WTC11 (cell line): Measurements from ENCODE around the gene SLC15A1. TPM values are rescaled to one million over a fixed set of nuclear protein-coding genes. Genes with fewer than 3 reads are reported as not detected.

ENCODE experiments used
- ATAC-seq: fragments of 200-7000 bp; cut with Tn5 transposase; 2 replicates; pipeline ENCODE4 v1.10.0; 2021; ENCODE audit warnings: mild to moderate bottlenecking, moderate library complexity
- CTCF ChIA-PET: fragments of 300-600 bp; sonication (Branson Sonifier 250); formaldehyde crosslinking; loops from one replicate; lab custom pipeline; 2021; ENCODE audit warnings: antibody characterized with exemption; lab: Charles Lee
- POLR2A ChIA-PET: fragments of 350-600 bp; sonication (Branson Sonifier 250); formaldehyde crosslinking; loops from one replicate; lab custom pipeline; 2021; ENCODE audit warnings: antibody characterized with exemption; lab: Charles Lee
- DNase-seq: peaks from one replicate; pipeline ENCODE4 v3.0.0; 2021; ENCODE audit warnings: low spot score
- H3K27ac Mint-ChIP-seq: 2 replicates; pipeline ENCODE4 v1.8.0; 2021; ENCODE audit warnings: mixed read lengths
- H3K27me3 Mint-ChIP-seq: 2 replicates; pipeline ENCODE4 v1.8.0; 2021; ENCODE audit warnings: low read depth, mild to moderate bottlenecking, moderate library complexity, mixed read lengths
- H3K36me3 Mint-ChIP-seq: 2 replicates; pipeline ENCODE4 v1.8.0; 2021; ENCODE audit warnings: mixed read lengths
- H3K4me1 Mint-ChIP-seq: 2 replicates; pipeline ENCODE4 v1.8.0; 2022; ENCODE audit warnings: mixed read lengths
- H3K4me3 Mint-ChIP-seq: 2 replicates; pipeline ENCODE4 v1.8.0; 2021; ENCODE audit warnings: mild to moderate bottlenecking, moderate library complexity, mixed read lengths
- H3K9me3 Mint-ChIP-seq: 2 replicates; pipeline ENCODE4 v1.8.0; 2021; ENCODE audit warnings: mixed read lengths
- CREB1 ChIP-seq: sonication (generic); formaldehyde crosslinking; IDR thresholded peaks from 2 replicates; pipeline ENCODE4 v1.8.0; 2023; ENCODE audit warnings: mild to moderate bottlenecking, missing genetic modification reagents
- EMX1 ChIP-seq: fragments of 250-450 bp; sonication (Bioruptor Pico); IDR thresholded peaks from 2 replicates; pipeline ENCODE4 v1.8.0; 2021; ENCODE audit warnings: mild to moderate bottlenecking
- FOXJ3 ChIP-seq: sonication (generic); formaldehyde crosslinking; IDR thresholded peaks from 2 replicates; pipeline ENCODE4 v1.9.0; 2021; ENCODE audit warnings: missing genetic modification reagents, mild to moderate bottlenecking, borderline replicate concordance
- JUN ChIP-seq: sonication (generic); formaldehyde crosslinking; IDR thresholded peaks from 2 replicates; pipeline ENCODE4 v1.8.0; 2023; ENCODE audit warnings: mild to moderate bottlenecking, missing genetic modification reagents
- NFATC4 ChIP-seq: fragments of 250-450 bp; sonication (Bioruptor Pico); IDR thresholded peaks from 2 replicates; pipeline ENCODE4 v1.9.0; 2021; ENCODE audit warnings: mild to moderate bottlenecking
- NFE2L1 ChIP-seq: sonication (generic); formaldehyde crosslinking; IDR thresholded peaks from 2 replicates; pipeline ENCODE4 v1.8.1; 2023; ENCODE audit warnings: missing genetic modification reagents
- RELA ChIP-seq: sonication (generic); formaldehyde crosslinking; IDR thresholded peaks from 2 replicates; pipeline ENCODE4 v1.8.1; 2022; ENCODE audit warnings: missing genetic modification reagents, mild to moderate bottlenecking, borderline replicate concordance
- TEAD1 ChIP-seq: sonication (generic); formaldehyde crosslinking; IDR thresholded peaks from 2 replicates; pipeline ENCODE4 v1.8.0; 2022; ENCODE audit warnings: mild to moderate bottlenecking, missing genetic modification reagents
- ZBTB21 ChIP-seq: sonication (generic); formaldehyde crosslinking; IDR thresholded peaks from 2 replicates; pipeline ENCODE4 v1.8.1; 2023; ENCODE audit warnings: mild to moderate bottlenecking, missing genetic modification reagents, borderline replicate concordance
- ZNF232 ChIP-seq: sonication (generic); formaldehyde crosslinking; IDR thresholded peaks from 2 replicates; pipeline ENCODE4 v1.8.0; 2022; ENCODE audit warnings: mild to moderate bottlenecking, missing genetic modification reagents
- ZNF671 ChIP-seq: fragments of 250-450 bp; sonication (Bioruptor Pico); IDR thresholded peaks from 2 replicates; pipeline ENCODE4 v1.8.0; 2021; ENCODE audit warnings: mild to moderate bottlenecking
- total RNA-seq: library from RNA; stranded (reverse); gene quantifications from 3 replicates; pipeline ENCODE4 v1.2.3, GENCODE V29; 2021
- TF ChIP-seq, protein P1 (sequence below): sonication (generic); formaldehyde crosslinking; IDR thresholded peaks from 2 replicates; pipeline ENCODE4 v1.8.1; 2023; ENCODE audit warnings: mild to moderate bottlenecking, missing genetic modification reagents, moderate library complexity
- TF ChIP-seq, protein P2 (sequence below): fragments of 200-600 bp; IDR thresholded peaks from 2 replicates; pipeline ENCODE4 v1.8.0; 2022; ENCODE audit warnings: antibody characterized with exemption
- TF ChIP-seq, protein P3 (sequence below): sonication (generic); formaldehyde crosslinking; IDR thresholded peaks from 2 replicates; pipeline ENCODE4 v1.8.0; 2022; ENCODE audit warnings: mild to moderate bottlenecking, missing genetic modification reagents
- TF ChIP-seq, protein P4 (sequence below): fragments of 250-450 bp; sonication (Bioruptor Pico); IDR thresholded peaks from 2 replicates; pipeline ENCODE4 v1.9.0; 2021; ENCODE audit warnings: mild to moderate bottlenecking, borderline replicate concordance
- TF ChIP-seq, protein P5 (sequence below): fragments of 250-450 bp; sonication (Bioruptor Pico); IDR thresholded peaks from 2 replicates; pipeline ENCODE4 v1.8.0; 2021; ENCODE audit warnings: mild to moderate bottlenecking
- TF ChIP-seq, protein P6 (sequence below): sonication (generic); formaldehyde crosslinking; IDR thresholded peaks from 2 replicates; pipeline ENCODE4 v1.8.1; 2022; ENCODE audit warnings: low read depth, missing genetic modification reagents, borderline replicate concordance
- TF ChIP-seq, protein P7 (sequence below): sonication (generic); formaldehyde crosslinking; IDR thresholded peaks from 2 replicates; pipeline ENCODE4 v1.8.1; 2023; ENCODE audit warnings: mild to moderate bottlenecking, missing genetic modification reagents, borderline replicate concordance
- TF ChIP-seq, protein P8 (sequence below): sonication (generic); formaldehyde crosslinking; IDR thresholded peaks from 2 replicates; pipeline ENCODE4 v1.8.0; 2023; ENCODE audit warnings: missing genetic modification reagents

Gene SLC15A1
- total RNA-seq, 1 experiment from 2014 or later = 2.3 TPM

DNA sequence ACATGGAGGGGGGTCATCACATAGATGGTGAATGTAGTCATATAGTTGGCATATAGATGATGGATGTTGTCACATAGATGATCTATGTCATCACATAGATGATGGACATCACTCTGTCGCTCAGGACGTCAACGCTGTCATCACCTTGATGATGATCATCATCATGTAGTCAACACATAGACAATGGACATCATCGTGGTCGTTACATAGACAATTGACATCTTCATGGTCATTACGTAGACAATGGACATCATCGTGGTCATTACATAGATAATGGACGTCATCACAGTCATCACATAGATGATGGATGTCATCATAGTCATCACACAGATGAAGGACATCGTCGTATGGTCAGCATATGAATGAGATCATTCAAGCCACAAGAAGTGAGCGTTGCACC lies 28.6 kb upstream of the SLC15A1 start:
- Mint-ChIP-seq H3K9me3 (peaks cover 10% of the 10 kb centered on the region), H3K27ac (no peak overlapping the region), H3K36me3 (no peaks in the 10 kb centered on the region), H3K4me3 (no peak overlapping the region), H3K27me3 (no peaks in the 10 kb centered on the region), H3K4me1 (peaks cover 12% of the 10 kb centered on the region)
- no peak for DNase-seq
- POLR2A ChIA-PET = no interaction called here
- no peak for ATAC-seq
- TF ChIP-seq, protein P1, sequence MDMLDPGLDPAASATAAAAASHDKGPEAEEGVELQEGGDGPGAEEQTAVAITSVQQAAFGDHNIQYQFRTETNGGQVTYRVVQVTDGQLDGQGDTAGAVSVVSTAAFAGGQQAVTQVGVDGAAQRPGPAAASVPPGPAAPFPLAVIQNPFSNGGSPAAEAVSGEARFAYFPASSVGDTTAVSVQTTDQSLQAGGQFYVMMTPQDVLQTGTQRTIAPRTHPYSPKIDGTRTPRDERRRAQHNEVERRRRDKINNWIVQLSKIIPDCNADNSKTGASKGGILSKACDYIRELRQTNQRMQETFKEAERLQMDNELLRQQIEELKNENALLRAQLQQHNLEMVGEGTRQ = no peak
- TF ChIP-seq JUN (CRISPR knock-in tag) (no peak), EMX1 (no peak), NFATC4 (no peak), RELA (CRISPR knock-in tag) (no peak)
- TF ChIP-seq, protein P2, sequence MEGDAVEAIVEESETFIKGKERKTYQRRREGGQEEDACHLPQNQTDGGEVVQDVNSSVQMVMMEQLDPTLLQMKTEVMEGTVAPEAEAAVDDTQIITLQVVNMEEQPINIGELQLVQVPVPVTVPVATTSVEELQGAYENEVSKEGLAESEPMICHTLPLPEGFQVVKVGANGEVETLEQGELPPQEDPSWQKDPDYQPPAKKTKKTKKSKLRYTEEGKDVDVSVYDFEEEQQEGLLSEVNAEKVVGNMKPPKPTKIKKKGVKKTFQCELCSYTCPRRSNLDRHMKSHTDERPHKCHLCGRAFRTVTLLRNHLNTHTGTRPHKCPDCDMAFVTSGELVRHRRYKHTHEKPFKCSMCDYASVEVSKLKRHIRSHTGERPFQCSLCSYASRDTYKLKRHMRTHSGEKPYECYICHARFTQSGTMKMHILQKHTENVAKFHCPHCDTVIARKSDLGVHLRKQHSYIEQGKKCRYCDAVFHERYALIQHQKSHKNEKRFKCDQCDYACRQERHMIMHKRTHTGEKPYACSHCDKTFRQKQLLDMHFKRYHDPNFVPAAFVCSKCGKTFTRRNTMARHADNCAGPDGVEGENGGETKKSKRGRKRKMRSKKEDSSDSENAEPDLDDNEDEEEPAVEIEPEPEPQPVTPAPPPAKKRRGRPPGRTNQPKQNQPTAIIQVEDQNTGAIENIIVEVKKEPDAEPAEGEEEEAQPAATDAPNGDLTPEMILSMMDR = no peak
- TF ChIP-seq, protein P3, sequence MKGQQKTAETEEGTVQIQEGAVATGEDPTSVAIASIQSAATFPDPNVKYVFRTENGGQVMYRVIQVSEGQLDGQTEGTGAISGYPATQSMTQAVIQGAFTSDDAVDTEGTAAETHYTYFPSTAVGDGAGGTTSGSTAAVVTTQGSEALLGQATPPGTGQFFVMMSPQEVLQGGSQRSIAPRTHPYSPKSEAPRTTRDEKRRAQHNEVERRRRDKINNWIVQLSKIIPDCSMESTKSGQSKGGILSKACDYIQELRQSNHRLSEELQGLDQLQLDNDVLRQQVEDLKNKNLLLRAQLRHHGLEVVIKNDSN (CRISPR knock-in tag) = no peak
- TF ChIP-seq, protein P4, sequence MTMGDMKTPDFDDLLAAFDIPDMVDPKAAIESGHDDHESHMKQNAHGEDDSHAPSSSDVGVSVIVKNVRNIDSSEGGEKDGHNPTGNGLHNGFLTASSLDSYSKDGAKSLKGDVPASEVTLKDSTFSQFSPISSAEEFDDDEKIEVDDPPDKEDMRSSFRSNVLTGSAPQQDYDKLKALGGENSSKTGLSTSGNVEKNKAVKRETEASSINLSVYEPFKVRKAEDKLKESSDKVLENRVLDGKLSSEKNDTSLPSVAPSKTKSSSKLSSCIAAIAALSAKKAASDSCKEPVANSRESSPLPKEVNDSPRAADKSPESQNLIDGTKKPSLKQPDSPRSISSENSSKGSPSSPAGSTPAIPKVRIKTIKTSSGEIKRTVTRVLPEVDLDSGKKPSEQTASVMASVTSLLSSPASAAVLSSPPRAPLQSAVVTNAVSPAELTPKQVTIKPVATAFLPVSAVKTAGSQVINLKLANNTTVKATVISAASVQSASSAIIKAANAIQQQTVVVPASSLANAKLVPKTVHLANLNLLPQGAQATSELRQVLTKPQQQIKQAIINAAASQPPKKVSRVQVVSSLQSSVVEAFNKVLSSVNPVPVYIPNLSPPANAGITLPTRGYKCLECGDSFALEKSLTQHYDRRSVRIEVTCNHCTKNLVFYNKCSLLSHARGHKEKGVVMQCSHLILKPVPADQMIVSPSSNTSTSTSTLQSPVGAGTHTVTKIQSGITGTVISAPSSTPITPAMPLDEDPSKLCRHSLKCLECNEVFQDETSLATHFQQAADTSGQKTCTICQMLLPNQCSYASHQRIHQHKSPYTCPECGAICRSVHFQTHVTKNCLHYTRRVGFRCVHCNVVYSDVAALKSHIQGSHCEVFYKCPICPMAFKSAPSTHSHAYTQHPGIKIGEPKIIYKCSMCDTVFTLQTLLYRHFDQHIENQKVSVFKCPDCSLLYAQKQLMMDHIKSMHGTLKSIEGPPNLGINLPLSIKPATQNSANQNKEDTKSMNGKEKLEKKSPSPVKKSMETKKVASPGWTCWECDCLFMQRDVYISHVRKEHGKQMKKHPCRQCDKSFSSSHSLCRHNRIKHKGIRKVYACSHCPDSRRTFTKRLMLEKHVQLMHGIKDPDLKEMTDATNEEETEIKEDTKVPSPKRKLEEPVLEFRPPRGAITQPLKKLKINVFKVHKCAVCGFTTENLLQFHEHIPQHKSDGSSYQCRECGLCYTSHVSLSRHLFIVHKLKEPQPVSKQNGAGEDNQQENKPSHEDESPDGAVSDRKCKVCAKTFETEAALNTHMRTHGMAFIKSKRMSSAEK (CRISPR knock-in tag) = no peak
- CTCF ChIA-PET = no interaction called here

DNA sequence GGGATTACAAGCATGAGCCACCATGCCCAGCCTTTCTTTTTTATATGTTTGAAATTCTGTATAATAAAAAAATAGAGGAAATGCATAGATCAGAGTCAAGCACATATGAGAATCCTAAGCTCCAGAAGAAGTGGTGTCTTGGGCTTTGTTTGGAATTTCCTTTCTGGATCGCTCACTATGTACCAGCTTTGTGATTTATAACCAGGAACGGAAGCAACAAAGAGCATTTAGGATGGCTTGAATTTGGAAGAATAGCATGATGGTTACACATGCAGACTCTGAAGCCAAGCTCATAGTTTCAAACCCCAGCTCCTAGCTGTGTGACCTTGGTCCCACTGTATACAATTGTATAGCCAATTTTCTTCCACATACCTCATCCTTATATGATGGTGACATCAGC lies 28.0 kb upstream of the SLC15A1 start:
- CTCF ChIA-PET = no interaction called here
- POLR2A ChIA-PET = no interaction called here
- Mint-ChIP-seq H3K9me3 (peaks cover 10% of the 10 kb centered on the region), H3K27me3 (no peaks in the 10 kb centered on the region), H3K27ac (no peak overlapping the region), H3K4me3 (no peak overlapping the region), H3K36me3 (no peaks in the 10 kb centered on the region), H3K4me1 (peaks cover 12% of the 10 kb centered on the region)
- DNase-seq = no peak
- no peak for ATAC-seq
- TF ChIP-seq ZNF671 (CRISPR knock-in tag) (no peak), CREB1 (CRISPR knock-in tag) (no peak), TEAD1 (CRISPR knock-in tag) (no peak), NFE2L1 (no peak), FOXJ3 (CRISPR knock-in tag) (no peak), ZNF232 (CRISPR knock-in tag) (no peak), ZBTB21 (no peak)

DNA sequence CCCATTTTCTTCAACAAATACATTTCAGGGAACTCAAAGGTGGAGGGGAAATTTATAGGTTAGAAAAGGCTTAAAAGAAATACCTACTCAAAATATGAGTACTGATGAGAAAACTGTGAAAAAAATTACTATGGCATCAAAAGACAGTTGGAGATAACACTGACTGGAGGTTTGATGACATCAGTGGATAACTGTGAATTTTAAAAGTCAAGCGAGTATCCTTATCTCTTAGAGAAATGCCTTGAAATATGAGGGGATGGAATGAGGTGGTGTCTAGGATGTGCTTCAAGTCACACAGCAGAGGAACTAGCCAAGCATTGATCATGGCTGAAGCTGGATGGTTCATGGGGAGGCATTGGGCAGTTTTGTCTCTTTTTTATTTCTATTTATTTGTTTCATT lies 27.2 kb upstream of the SLC15A1 start:
- Mint-ChIP-seq H3K27me3 (no peaks in the 10 kb centered on the region), H3K4me1 (peaks cover 12% of the 10 kb centered on the region), H3K9me3 (peaks cover 10% of the 10 kb centered on the region), H3K27ac (no peak overlapping the region), H3K36me3 (no peaks in the 10 kb centered on the region), H3K4me3 (no peak overlapping the region)
- CTCF ChIA-PET = no interaction called here
- POLR2A ChIA-PET = no interaction called here
- DNase-seq (no peak), ATAC-seq (no peak)
- TF ChIP-seq, protein P5, sequence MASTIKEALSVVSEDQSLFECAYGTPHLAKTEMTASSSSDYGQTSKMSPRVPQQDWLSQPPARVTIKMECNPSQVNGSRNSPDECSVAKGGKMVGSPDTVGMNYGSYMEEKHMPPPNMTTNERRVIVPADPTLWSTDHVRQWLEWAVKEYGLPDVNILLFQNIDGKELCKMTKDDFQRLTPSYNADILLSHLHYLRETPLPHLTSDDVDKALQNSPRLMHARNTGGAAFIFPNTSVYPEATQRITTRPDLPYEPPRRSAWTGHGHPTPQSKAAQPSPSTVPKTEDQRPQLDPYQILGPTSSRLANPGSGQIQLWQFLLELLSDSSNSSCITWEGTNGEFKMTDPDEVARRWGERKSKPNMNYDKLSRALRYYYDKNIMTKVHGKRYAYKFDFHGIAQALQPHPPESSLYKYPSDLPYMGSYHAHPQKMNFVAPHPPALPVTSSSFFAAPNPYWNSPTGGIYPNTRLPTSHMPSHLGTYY (CRISPR knock-in tag) = no peak
- TF ChIP-seq, protein P6, sequence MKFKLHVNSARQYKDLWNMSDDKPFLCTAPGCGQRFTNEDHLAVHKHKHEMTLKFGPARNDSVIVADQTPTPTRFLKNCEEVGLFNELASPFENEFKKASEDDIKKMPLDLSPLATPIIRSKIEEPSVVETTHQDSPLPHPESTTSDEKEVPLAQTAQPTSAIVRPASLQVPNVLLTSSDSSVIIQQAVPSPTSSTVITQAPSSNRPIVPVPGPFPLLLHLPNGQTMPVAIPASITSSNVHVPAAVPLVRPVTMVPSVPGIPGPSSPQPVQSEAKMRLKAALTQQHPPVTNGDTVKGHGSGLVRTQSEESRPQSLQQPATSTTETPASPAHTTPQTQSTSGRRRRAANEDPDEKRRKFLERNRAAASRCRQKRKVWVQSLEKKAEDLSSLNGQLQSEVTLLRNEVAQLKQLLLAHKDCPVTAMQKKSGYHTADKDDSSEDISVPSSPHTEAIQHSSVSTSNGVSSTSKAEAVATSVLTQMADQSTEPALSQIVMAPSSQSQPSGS (CRISPR knock-in tag) = no peak
- TF ChIP-seq, protein P7, sequence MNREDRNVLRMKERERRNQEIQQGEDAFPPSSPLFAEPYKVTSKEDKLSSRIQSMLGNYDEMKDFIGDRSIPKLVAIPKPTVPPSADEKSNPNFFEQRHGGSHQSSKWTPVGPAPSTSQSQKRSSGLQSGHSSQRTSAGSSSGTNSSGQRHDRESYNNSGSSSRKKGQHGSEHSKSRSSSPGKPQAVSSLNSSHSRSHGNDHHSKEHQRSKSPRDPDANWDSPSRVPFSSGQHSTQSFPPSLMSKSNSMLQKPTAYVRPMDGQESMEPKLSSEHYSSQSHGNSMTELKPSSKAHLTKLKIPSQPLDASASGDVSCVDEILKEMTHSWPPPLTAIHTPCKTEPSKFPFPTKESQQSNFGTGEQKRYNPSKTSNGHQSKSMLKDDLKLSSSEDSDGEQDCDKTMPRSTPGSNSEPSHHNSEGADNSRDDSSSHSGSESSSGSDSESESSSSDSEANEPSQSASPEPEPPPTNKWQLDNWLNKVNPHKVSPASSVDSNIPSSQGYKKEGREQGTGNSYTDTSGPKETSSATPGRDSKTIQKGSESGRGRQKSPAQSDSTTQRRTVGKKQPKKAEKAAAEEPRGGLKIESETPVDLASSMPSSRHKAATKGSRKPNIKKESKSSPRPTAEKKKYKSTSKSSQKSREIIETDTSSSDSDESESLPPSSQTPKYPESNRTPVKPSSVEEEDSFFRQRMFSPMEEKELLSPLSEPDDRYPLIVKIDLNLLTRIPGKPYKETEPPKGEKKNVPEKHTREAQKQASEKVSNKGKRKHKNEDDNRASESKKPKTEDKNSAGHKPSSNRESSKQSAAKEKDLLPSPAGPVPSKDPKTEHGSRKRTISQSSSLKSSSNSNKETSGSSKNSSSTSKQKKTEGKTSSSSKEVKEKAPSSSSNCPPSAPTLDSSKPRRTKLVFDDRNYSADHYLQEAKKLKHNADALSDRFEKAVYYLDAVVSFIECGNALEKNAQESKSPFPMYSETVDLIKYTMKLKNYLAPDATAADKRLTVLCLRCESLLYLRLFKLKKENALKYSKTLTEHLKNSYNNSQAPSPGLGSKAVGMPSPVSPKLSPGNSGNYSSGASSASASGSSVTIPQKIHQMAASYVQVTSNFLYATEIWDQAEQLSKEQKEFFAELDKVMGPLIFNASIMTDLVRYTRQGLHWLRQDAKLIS = no peak
- TF ChIP-seq, protein P8, sequence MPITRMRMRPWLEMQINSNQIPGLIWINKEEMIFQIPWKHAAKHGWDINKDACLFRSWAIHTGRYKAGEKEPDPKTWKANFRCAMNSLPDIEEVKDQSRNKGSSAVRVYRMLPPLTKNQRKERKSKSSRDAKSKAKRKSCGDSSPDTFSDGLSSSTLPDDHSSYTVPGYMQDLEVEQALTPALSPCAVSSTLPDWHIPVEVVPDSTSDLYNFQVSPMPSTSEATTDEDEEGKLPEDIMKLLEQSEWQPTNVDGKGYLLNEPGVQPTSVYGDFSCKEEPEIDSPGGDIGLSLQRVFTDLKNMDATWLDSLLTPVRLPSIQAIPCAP (CRISPR knock-in tag) = no peak
